IPS DF 6.9 (cell line): ENCODE data around the gene FEV.
"Not testable (repeated sequence)": the region's sequence is repeated elsewhere in the genome, so short reads cannot be mapped to it uniquely, and the experiment has no call there.

Experiments used
- DNase-seq: peaks from one replicate; pipeline ENCODE4 v3.0.0-alpha.2; 2013; ENCODE audit warnings: low read depth, low spot score
- H3K27ac ChIP-seq: one replicate; pipeline ENCODE4 v1.5.1; 2013; ENCODE audit warnings: low read length, control low read depth
- H3K27me3 ChIP-seq: 2 replicates; pipeline ENCODE4 v1.6.1; 2013; ENCODE audit warnings: mild to moderate bottlenecking, low read length; ENCODE audit not compliant: control insufficient read depth, insufficient read depth
- H3K36me3 ChIP-seq: 2 replicates; pipeline ENCODE4 v1.6.1; 2013; ENCODE audit warnings: low read length; ENCODE audit not compliant: control insufficient read depth, insufficient read depth
- H3K4me1 ChIP-seq: 2 replicates; pipeline ENCODE4 v1.6.1; 2013; ENCODE audit warnings: low read length; ENCODE audit not compliant: control insufficient read depth, insufficient read depth
- H3K4me3 ChIP-seq: 2 replicates; pipeline ENCODE4 v1.5.1; 2013; ENCODE audit warnings: mild to moderate bottlenecking, low read length
- H3K9me3 ChIP-seq: 2 replicates; pipeline ENCODE4 v1.6.1; 2013; ENCODE audit warnings: low read length, inconsistent platforms; ENCODE audit not compliant: control insufficient read depth, insufficient read depth
- WGBS: extraction: QIAGEN DNeasy Blood & Tissue Kit; methylation state at CpG from one replicate; pipeline ENCODE4 v1.1.7; 2013; ENCODE audit warnings: mixed read lengths, missing lambda C conversion rate; ENCODE audit not compliant: insufficient read length, insufficient coverage; 5-methylcytosine and 5-hydroxymethylcytosine counted together

Gene FEV

DNA sequence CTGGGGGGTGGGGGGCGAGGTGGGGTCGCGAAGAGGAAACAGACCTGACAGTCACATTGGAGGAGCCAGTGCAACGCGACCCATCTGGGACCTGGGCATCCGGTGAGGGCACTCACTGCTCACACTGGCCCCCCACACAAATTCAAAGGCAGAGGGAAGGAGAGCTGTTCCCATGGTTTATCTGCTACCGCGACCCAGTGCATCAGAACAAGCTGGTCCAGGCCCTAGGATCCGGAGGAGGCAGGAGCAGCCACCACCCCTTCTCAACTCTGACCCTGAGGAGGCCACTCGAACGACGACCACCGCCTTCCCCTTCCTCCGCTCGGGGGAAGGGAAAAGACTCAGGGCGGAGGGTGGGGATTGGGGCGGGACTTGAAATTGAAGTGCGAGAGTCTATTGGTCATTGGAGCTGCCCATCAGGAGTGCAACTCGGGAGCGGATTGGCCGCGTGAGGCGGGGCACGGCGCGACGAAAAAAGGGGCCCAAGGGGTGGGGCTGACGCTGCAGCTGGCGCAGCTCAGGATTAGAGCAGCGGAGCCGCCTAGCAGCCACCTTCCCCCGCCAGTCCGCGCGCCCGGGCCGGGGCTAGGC lies 25.7 kb downstream of the FEV start, which contains the start of gene CDK5R2:
CDK5R2 (plus strand) TSS at position 526 of the 591 bp plus-strand sequence. CDS start 155 bp downstream, outside the sequence.
- H3K4me1 ChIP-seq: peaks cover 11% of the 10 kb centered on the region
- peak within 1 kb of the TSS; percentile 46; the same call in 1 of the 2 replicates for H3K4me3 ChIP-seq
- H3K27me3 ChIP-seq: peaks cover 18% of the 10 kb centered on the region
- H3K9me3 ChIP-seq: no peaks in the 10 kb centered on the region
- DNase-seq: peak; percentile 85
- no peaks in the 10 kb centered on the region; the same call in 1 of the 2 replicates for H3K36me3 ChIP-seq
- no CpG with 5 or more reads among the region's 37 CpGs for WGBS
- H3K27ac ChIP-seq: no peak within 1 kb of the TSS

DNA sequence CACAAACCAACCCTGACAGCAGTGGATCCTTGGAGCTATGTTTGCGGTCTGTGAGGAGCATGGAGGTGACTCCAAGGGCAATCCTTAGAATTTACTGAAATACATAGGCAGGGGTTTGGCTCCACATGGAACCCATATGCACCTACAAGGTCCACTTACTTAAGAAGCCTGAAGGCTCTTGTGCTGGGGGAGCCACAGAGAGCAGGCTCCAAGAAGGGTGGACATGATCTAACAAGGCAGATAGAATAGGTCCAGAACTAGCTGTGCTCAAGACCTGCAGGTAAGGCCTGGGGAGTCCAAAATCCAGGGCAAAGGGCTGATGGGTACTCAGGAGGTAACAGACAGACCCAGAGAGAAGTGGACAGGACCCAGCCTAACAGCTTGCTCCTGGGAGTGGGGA lies 26.7 kb downstream of the FEV start:
- H3K4me3 ChIP-seq: no peak overlapping the region
- H3K9me3 ChIP-seq: no peaks in the 10 kb centered on the region
- H3K27me3 ChIP-seq: peaks cover 18% of the 10 kb centered on the region
- H3K4me1 ChIP-seq: peaks cover 9% of the 10 kb centered on the region; the same call in 1 of the 2 replicates
- no peak overlapping the region for H3K27ac ChIP-seq
- no peak for DNase-seq
- WGBS: no CpG with 5 or more reads among the region's 1 CpG
- no peaks in the 10 kb centered on the region; the same call in 1 of the 2 replicates for H3K36me3 ChIP-seq

DNA sequence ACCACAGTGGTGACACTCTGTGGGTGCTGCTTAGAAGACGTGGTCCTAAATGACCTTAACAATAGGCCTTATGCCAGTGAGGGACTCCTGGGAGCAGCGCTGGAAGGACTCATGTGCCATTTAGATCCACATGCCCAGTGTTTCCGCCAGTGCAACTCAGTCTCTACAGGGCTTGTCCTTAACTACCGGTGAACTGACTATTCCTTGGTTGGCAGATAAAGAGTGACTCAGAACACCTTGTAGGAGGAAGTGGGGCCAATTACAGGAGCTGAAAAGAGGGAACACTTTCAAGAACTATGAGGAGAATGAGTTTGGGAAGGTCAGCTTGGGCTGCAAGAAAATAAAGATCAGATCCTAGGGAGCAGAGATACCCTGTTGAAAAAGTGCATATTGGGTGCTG lies 27.3 kb downstream of the FEV start:
- peaks cover 8% of the 10 kb centered on the region; the same call in 1 of the 2 replicates for H3K4me1 ChIP-seq
- no peaks in the 10 kb centered on the region for H3K9me3 ChIP-seq
- no peaks in the 10 kb centered on the region; the same call in 1 of the 2 replicates for H3K36me3 ChIP-seq
- peaks cover 18% of the 10 kb centered on the region for H3K27me3 ChIP-seq
- WGBS: no CpG with 5 or more reads among the region's 4 CpGs
- no peak for DNase-seq
- H3K27ac ChIP-seq: no peak overlapping the region
- no peak overlapping the region for H3K4me3 ChIP-seq

- H3K27me3 ChIP-seq: peaks cover 11% of the 10 kb centered on the region
- no CpG with 5 or more reads among the region's 1 CpG for WGBS
Measured at GRCh38 chr2:218956039-218956438, 28.9 kb downstream of the FEV start.

DNA sequence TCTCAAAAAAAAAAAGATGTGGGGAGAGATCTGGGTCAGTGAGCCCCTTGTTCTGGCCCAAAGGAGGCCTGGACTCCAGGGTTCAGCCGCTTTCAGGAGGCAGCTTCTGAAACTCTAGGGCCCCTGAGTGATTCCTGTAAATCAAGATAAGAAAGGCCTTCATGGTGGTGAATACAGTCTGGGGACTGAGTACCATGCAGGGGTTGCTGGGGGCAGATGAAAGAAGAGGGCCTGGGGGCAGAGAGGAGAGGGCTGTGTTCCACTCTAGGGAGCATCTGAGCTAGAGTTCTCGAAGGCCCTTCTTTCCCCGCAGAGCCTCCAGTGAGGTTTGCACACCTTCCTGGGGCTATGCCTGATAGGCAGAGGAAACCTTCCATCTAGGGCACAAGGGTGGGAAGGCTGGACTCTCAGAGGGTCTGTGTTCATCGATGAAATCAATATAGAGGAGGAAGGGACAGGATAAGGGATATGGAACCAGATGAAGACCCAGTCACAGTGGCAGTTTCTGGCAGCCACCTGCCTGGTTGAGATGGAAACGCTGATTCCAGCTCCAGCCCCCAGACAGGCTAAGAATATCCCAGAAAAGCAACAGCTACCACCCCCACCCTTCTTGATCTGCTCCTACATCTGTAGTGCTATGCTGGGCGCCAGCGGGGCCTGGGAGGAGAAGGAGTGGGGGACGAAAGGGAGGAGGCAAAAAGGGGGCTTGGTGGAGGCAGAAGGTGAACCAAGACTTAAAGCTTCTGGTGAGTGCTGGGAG lies 30.3 kb downstream of the FEV start:
- Histone ChIP-seq H3K36me3 (no peaks in the 10 kb centered on the region), H3K4me3 (no peak overlapping the region), H3K9me3 (no peaks in the 10 kb centered on the region), H3K27me3 (no peaks in the 10 kb centered on the region; the same call in 1 of the 2 replicates), H3K27ac (no peak overlapping the region), H3K4me1 (no peaks in the 10 kb centered on the region)
- whole genome bisulfite sequencing: no CpG with 5 or more reads among the region's 8 CpGs
- DNase-seq: no peak

More at GRCh38 chr2:218956039-218956438, 28.9 kb downstream of the FEV start:
- DNase-seq: no peak
- no peaks in the 10 kb centered on the region for H3K9me3 ChIP-seq
- H3K4me3 ChIP-seq: no peak overlapping the region
- H3K4me1 ChIP-seq: 0 out of 2 replicates have a peak, but pooled peaks cover 4% of the 10 kb centered on the region
- H3K36me3 ChIP-seq: no peaks in the 10 kb centered on the region; the same call in 1 of the 2 replicates
- H3K27ac ChIP-seq: no peak overlapping the region

GRCh38 chr2:218953366-218953954 lies 31.5 kb downstream of the FEV start:
- no peaks in the 10 kb centered on the region; the same call in 1 of the 2 replicates for H3K27me3 ChIP-seq
- no peak overlapping the region for H3K27ac ChIP-seq
- H3K4me3 ChIP-seq: no peak overlapping the region
- DNase-seq: no peak
- no peaks in the 10 kb centered on the region for H3K4me1 ChIP-seq
- WGBS: no CpG with 5 or more reads among the region's 18 CpGs
- no peaks in the 10 kb centered on the region for H3K36me3 ChIP-seq
- H3K9me3 ChIP-seq: no peaks in the 10 kb centered on the region

- Histone ChIP-seq H3K4me1 (no peaks in the 10 kb centered on the region), H3K4me3 (no peak overlapping the region), H3K27me3 (no peaks in the 10 kb centered on the region), H3K27ac (no peak overlapping the region), H3K36me3 (no peaks in the 10 kb centered on the region), H3K9me3 (no peaks in the 10 kb centered on the region)
- no CpG with 5 or more reads among the region's 7 CpGs for WGBS
- no peak for DNase-seq
Measured at GRCh38 chr2:218952160-218952559, 32.8 kb downstream of the FEV start.

DNA sequence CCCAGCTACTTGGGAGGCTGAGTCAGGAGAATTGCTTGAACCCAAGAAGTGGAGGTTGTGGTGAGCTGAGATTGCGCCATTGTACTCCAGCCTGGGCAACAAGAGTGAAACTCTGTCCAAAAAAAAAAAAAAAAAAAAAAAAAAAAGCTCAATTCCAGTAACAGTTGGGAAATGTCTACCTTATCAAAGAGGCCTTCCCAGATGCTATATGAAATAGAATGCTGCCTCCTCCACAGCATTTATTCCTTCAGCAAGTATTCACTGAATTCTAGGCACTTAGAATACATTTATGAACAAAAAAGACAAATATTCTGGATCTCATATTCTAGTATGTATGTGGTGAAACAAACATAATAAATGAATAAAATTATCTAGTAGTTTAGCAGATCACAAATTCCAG lies 38.4 kb downstream of the FEV start:
- Histone ChIP-seq H3K4me1 (no peaks in the 10 kb centered on the region), H3K27ac (no peak overlapping the region), H3K9me3 (no peaks in the 10 kb centered on the region; the same call in 1 of the 2 replicates), H3K27me3 (no peaks in the 10 kb centered on the region), H3K36me3 (no peaks in the 10 kb centered on the region), H3K4me3 (no peak overlapping the region)
- no CpG with 5 or more reads among the region's 1 CpG for WGBS
- no peak for DNase-seq

DNA sequence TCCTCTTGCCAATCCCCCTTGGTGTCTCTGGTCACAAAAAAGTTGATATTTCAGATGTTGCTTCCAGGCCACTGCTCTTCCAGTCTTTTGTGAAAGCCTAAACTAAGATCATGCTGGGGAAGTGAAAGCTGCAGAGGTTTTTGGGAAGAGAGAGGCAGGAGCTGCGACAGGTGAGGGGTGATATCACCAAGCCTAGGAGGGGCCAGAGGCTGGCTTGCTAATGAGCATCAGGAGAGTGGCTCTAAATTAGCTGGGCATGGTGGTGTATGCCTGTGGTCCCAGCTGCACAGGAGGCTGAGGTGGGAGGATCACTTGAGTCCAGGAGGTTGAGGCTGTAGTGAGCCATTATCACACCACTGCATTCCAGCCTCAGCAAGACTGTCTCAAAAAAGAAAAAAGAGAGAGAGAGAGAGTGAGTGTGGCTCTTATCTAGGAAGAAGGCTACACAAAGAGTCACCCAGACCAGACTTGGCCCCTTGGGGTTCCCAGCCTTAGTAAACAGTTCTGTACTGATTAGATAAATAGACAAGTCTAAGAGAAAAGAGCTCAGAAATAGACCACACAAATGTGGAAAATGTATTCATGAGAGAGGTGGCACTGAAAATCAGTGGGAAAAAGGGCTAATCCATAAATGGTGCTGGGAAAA lies 40.1 kb downstream of the FEV start:
- H3K4me1 ChIP-seq: no peaks in the 10 kb centered on the region
- H3K36me3 ChIP-seq: no peaks in the 10 kb centered on the region
- WGBS: no CpG with 5 or more reads among the region's 1 CpG
- no peak for DNase-seq
- H3K4me3 ChIP-seq: no peak overlapping the region
- no peaks in the 10 kb centered on the region for H3K27me3 ChIP-seq
- H3K27ac ChIP-seq: no peak overlapping the region
- H3K9me3 ChIP-seq: no peaks in the 10 kb centered on the region; the same call in 1 of the 2 replicates

DNA sequence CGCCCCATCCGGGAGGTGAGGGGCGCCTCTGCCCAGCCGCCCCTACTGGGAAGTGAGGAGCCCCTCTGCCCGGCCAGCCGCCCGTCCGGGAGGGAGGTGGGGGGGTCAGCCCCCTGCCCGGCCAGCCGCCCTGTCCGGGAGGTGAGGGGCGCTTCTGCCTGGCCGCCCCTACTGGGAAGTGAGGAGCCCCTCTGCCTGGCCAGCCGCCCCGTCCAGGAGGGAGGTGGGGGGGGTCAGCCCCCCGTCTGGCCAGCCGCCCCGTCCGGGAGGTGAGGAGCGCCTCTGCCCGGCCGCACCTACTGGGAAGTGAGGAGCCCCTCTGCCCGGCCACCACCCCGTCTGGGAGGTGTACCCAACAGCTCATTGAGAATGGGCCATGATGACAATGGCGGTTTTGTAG lies 53.2 kb downstream of the FEV start:
- H3K27ac ChIP-seq, H3K27me3 ChIP-seq, H3K9me3 ChIP-seq, H3K4me1 ChIP-seq, H3K4me3 ChIP-seq, H3K36me3 ChIP-seq, DNase-seq: not testable (repeated sequence)
- no CpG with 5 or more reads among the region's 25 CpGs for WGBS
